AG09319 (cell line): ENCODE results near the gene LRRC46.

Experiments
- DNase-seq: peaks from one replicate; pipeline ENCODE4 v3.0.0-alpha.2; 2010; ENCODE audit warnings: low read depth; ENCODE audit errors: extremely low read depth
- CTCF ChIP-seq: IDR thresholded peaks from 2 replicates; pipeline ENCODE4 v1.5.1; 2011; ENCODE audit warnings: low read depth, mild to moderate bottlenecking, inconsistent platforms, low read length, moderate library complexity

LRRC46 gene

GRCh38 chr17:47804461-47804860, 27.0 kb upstream of the LRRC46 start:
- DNase-seq: no peak
- no peak for TF ChIP-seq CTCF

- no peak for TF ChIP-seq CTCF
- no peak for DNase-seq
Observed at GRCh38 chr17:47806026-47806912, 25.2 kb upstream of the LRRC46 start.

GRCh38 chr17:47806913-47807255, 24.6 kb upstream of the LRRC46 start:
- no peak for TF ChIP-seq CTCF
- DNase-seq: no peak

- no peak for DNase-seq
- no peak for TF ChIP-seq CTCF
Observed at GRCh38 chr17:47807421-47807820, 24.0 kb upstream of the LRRC46 start.

- TF ChIP-seq CTCF: no peak
- no peak for DNase-seq
Observed at GRCh38 chr17:47808036-47808829, 23.2 kb upstream of the LRRC46 start.

- no peak for TF ChIP-seq CTCF
- no peak for DNase-seq
Observed at GRCh38 chr17:47808830-47809480, 22.5 kb upstream of the LRRC46 start.
